ENCODE measurements around the gene MAB21L3. TPM values are rescaled to one million over a fixed set of nuclear protein-coding genes. Genes with fewer than 3 reads are reported as not detected.

MAB21L3 gene
- total RNA-seq, 2 experiments from 2014 or later: not detected

GRCh38 chr1:116115476-116116439 is 4.6 kb downstream of the MAB21L3 start:
- intact Hi-C loops (cut with micrococcal nuclease): no loop called here
- H3K27ac Mint-ChIP-seq: no peak overlapping the region
- H3K27me3 Mint-ChIP-seq: peaks cover 2% of the 10 kb centered on the region
- CTCF ChIA-PET: no interaction called here
- no peak overlapping the region for H3K4me3 Mint-ChIP-seq
- H3K9me3 Mint-ChIP-seq: no peaks in the 10 kb centered on the region
- H3K36me3 Mint-ChIP-seq (ENCODE audit: low read depth): no peaks in the 10 kb centered on the region
- DNase-seq: no peak
- POLR2A ChIA-PET: no interaction called here
- peaks cover 2% of the 10 kb centered on the region for H3K4me1 Mint-ChIP-seq (ENCODE audit: low read depth)
- TF ChIP-seq, protein P1, sequence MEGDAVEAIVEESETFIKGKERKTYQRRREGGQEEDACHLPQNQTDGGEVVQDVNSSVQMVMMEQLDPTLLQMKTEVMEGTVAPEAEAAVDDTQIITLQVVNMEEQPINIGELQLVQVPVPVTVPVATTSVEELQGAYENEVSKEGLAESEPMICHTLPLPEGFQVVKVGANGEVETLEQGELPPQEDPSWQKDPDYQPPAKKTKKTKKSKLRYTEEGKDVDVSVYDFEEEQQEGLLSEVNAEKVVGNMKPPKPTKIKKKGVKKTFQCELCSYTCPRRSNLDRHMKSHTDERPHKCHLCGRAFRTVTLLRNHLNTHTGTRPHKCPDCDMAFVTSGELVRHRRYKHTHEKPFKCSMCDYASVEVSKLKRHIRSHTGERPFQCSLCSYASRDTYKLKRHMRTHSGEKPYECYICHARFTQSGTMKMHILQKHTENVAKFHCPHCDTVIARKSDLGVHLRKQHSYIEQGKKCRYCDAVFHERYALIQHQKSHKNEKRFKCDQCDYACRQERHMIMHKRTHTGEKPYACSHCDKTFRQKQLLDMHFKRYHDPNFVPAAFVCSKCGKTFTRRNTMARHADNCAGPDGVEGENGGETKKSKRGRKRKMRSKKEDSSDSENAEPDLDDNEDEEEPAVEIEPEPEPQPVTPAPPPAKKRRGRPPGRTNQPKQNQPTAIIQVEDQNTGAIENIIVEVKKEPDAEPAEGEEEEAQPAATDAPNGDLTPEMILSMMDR (IDR thresholded peaks at IDR 0.05): no peak
- no peak for ATAC-seq

GRCh38 chr1:116118471-116118870 is 7.3 kb downstream of the MAB21L3 start:
- no peak overlapping the region for H3K4me3 Mint-ChIP-seq
- ChIA-PET CTCF (no interaction called here), POLR2A (no interaction called here)
- H3K9me3 Mint-ChIP-seq: no peaks in the 10 kb centered on the region
- TF ChIP-seq, protein P1 (IDR thresholded peaks at IDR 0.05): no peak
- ATAC-seq (no peak), DNase-seq (no peak)
- peaks cover 9% of the 10 kb centered on the region for H3K27me3 Mint-ChIP-seq
- H3K27ac Mint-ChIP-seq: no peak overlapping the region
- no peaks in the 10 kb centered on the region for H3K36me3 Mint-ChIP-seq (ENCODE audit: low read depth)
- no peaks in the 10 kb centered on the region for H3K4me1 Mint-ChIP-seq (ENCODE audit: low read depth)
- intact Hi-C loops (cut with micrococcal nuclease): no loop called here

- Mint-ChIP-seq H3K4me1 (ENCODE audit: low read depth) (no peaks in the 10 kb centered on the region), H3K27ac (no peak overlapping the region), H3K36me3 (ENCODE audit: low read depth) (no peaks in the 10 kb centered on the region), H3K27me3 (peaks cover 13% of the 10 kb centered on the region), H3K4me3 (no peak overlapping the region), H3K9me3 (no peaks in the 10 kb centered on the region)
- DNase-seq: no peak
- ATAC-seq: no peak
- intact Hi-C loops (cut with micrococcal nuclease): no loop called here
- POLR2A ChIA-PET: no interaction called here
- TF ChIP-seq, protein P1 (IDR thresholded peaks at IDR 0.05): no peak
- CTCF ChIA-PET: interaction anchor here (1.0 kb wide), 1 partner anchor 19 kb away, joined by 3 read pairs; no protein-coding TSS in a partner anchor
Measured at GRCh38 chr1:116119876-116120275, 8.7 kb downstream of the MAB21L3 start.

GRCh38 chr1:116122955-116123757 is 12.0 kb downstream of the MAB21L3 start:
- no peak for ATAC-seq
- Mint-ChIP-seq H3K4me1 (ENCODE audit: low read depth) (peaks cover 26% of the 10 kb centered on the region), H3K27me3 (peaks cover 16% of the 10 kb centered on the region), H3K27ac (no peak overlapping the region), H3K9me3 (no peaks in the 10 kb centered on the region), H3K36me3 (ENCODE audit: low read depth) (no peaks in the 10 kb centered on the region), H3K4me3 (no peak overlapping the region)
- CTCF ChIA-PET: interaction anchor here (1.0 to 2.6 kb wide), 6 partner anchors 16 to 416 kb away, joined by 3 to 9 read pairs (median 4); no protein-coding TSS in a partner anchor
- DNase-seq: no peak
- TF ChIP-seq, protein P1 (IDR thresholded peaks at IDR 0.05): no peak
- intact Hi-C loops (cut with micrococcal nuclease): no loop called here
- POLR2A ChIA-PET: no interaction called here

Data from activated CD8-positive, alpha-beta T cell treated with anti-CD3 and anti-CD28 coated beads for 36 hours (primary cell).